Gastrocnemius medialis (tissue), 4 donors: ENCODE measurements around the gene INTS11. TPM values are rescaled to one million over a fixed set of nuclear protein-coding genes. Genes with fewer than 3 reads are reported as not detected.

Source experiments
- ATAC-seq, 2 donors: fragments of 150-250 bp; one replicate each; pipeline ENCODE4 v1.9.1; 2016
- DNase-seq, 2 donors: peaks; one replicate each; pipeline ENCODE4 v3.0.0-alpha.2; 2019
- H3K27ac ChIP-seq, 4 donors: fragments of 200-600 bp; sonication (generic); 1 replicate in 1 of 4; 2 replicates in 3 of 4; pipeline ENCODE4 v1.5.1; 2016 to 2018; ENCODE audit warnings: mild to moderate bottlenecking in 2 of 4, moderate library complexity in 1 of 4
- H3K27me3 ChIP-seq, 3 donors: fragments of 200-600 bp; sonication (generic) in 2 of 3; 1 replicate in 1 of 3; 2 replicates in 2 of 3; pipeline versions ENCODE4 v1.5.1 to v1.6.0; 2016 to 2019; ENCODE audit warnings: mild to moderate bottlenecking in 1 of 3, moderate library complexity in 1 of 3
- H3K36me3 ChIP-seq, 2 donors: fragments of 200-600 bp; sonication (generic) in 1 of 2; one replicate each; pipeline ENCODE4 v1.5.1; 2017 to 2018
- H3K4me1 ChIP-seq, 2 donors: fragments of 200-600 bp; sonication (generic) in 1 of 2; one replicate each; pipeline ENCODE4 v1.5.1; 2016 to 2017; ENCODE audit warnings: mild to moderate bottlenecking in 2 of 2
- H3K4me3 ChIP-seq, 4 donors: fragments of 200-600 bp; sonication (generic) in 3 of 4; 1 replicate in 1 of 4; 2 replicates in 3 of 4; pipeline ENCODE4 v1.5.1; 2016 to 2019; ENCODE audit warnings: mild to moderate bottlenecking in 2 of 4
- H3K9me3 ChIP-seq, 3 donors: fragments of 200-600 bp; sonication (generic) in 2 of 3; 1 replicate in 1 of 3; 2 replicates in 2 of 3; pipeline ENCODE4 v1.5.1; 2016 to 2019
- CTCF ChIP-seq, 5 experiments: fragments of 450-650 bp in 3 of 5; fragments of 200-600 bp in 2 of 5; sonication (generic) in 2 of 5; IDR thresholded peaks in 4 of 5; conservative IDR thresholded peaks in 1 of 5; 1 replicate in 4 of 5; 2 replicates in 1 of 5; pipeline ENCODE4 v1.5.1; 2016 to 2019; ENCODE audit warnings: antibody characterized with exemption in 5 of 5, mild to moderate bottlenecking in 3 of 5, moderate library complexity in 3 of 5
- POLR2A ChIP-seq, 2 donors: fragments of 450-650 bp; IDR thresholded peaks; one replicate each; pipeline ENCODE4 v1.6.1; 2017; ENCODE audit warnings: antibody characterized with exemption in 2 of 2, mild to moderate bottlenecking in 2 of 2, moderate library complexity in 2 of 2
- in situ Hi-C, 4 donors: fragments of 200-750 bp; cut with MboI; loops; one replicate each; pipeline versions ENCODE4 v1.15.0 to v1.8.0; 2017; ENCODE audit warnings: low sequenced_read_pairs in 4 of 4
- intact Hi-C: fragments of 100-400 bp; cut with DNase I; formaldehyde crosslinking; loops from one replicate; pipeline ENCODE4 v1.15.1; 2023; ENCODE audit warnings: low total_unique reads
- total RNA-seq, 4 donors: library from RNA; depleted of rRNA; stranded (reverse); fragments of >200 nt; gene quantifications; one replicate each; pipeline versions ENCODE4 v1.1.0 to v1.2.3, GENCODE V29; 2016

Gene INTS11
- total RNA-seq, 4 donors from 2014 or later, result 74.0 to 94.4 (median 84.7) TPM

GRCh38 chr1:1345384-1345783, 20.9 kb upstream of the INTS11 start:
- no peak for ATAC-seq
- Histone ChIP-seq H3K27me3 (no peaks in the 10 kb centered on the region), H3K27ac (peak overlapping the region; percentile 96 to 99 (median 98)), H3K4me1 (peaks cover 53 to 67% of the 10 kb centered on the region in 2 donors), H3K9me3 (no peaks in the 10 kb centered on the region), H3K4me3 (peak overlapping the region; percentile 10 to 74 (median 58)), H3K36me3 (peaks cover 0 to 13% of the 10 kb centered on the region in 2 donors)
- DNase-seq, result no peak
- TF ChIP-seq POLR2A (IDR thresholded peaks at IDR 0.05), result no peak
- no peak for TF ChIP-seq CTCF (IDR thresholded peaks at IDR 0.05 in 4 of 5, conservative IDR thresholded peaks at IDR 0.05 in 1 of 5)
- in situ Hi-C loops, result no loop called here
- intact Hi-C loops, result loop anchor here (5.0 kb wide), 2 partner anchors 162 to 363 kb away; partner anchors contain the start of gene PERM1

- intact Hi-C loops (loop anchor here (1.0 to 5.0 kb wide), 3 partner anchors 37 to 363 kb away; partner anchors contain the start of genes PERM1 and PUSL1), in situ Hi-C loops (no loop called here)
- H3K4me1 ChIP-seq, result peaks cover 53 to 67% of the 10 kb centered on the region in 2 donors
- peak; percentile 20 to 66 for TF ChIP-seq POLR2A (IDR thresholded peaks at IDR 0.05)
- peak; percentile 0 to 57 (median 35) for TF ChIP-seq CTCF (IDR thresholded peaks at IDR 0.05 in 4 of 5, conservative IDR thresholded peaks at IDR 0.05 in 1 of 5)
- H3K27ac ChIP-seq, result peak overlapping the region; percentile 96 to 99 (median 98)
- ATAC-seq (peak; percentile 27 to 35), DNase-seq (peak; percentile 87 to 92)
- H3K36me3 ChIP-seq, result peaks cover 0 to 19% of the 10 kb centered on the region in 2 donors
- H3K9me3 ChIP-seq, result no peaks in the 10 kb centered on the region
- no peaks in the 10 kb centered on the region for H3K27me3 ChIP-seq
- peak overlapping the region; percentile 14 to 59 (median 36) for H3K4me3 ChIP-seq
These were observed 20.3 kb upstream of the INTS11 start for GRCh38 chr1:1344655-1345361.

- in situ Hi-C loops, result no loop called here
- TF ChIP-seq CTCF (IDR thresholded peaks at IDR 0.05 in 4 of 5, conservative IDR thresholded peaks at IDR 0.05 in 1 of 5) (no peak), POLR2A (IDR thresholded peaks at IDR 0.05) (peak in 1 of 2 donors; percentile 8)
These were observed 19.5 kb upstream of the INTS11 start for GRCh38 chr1:1343811-1344421.

GRCh38 chr1:1342584-1343115, 18.2 kb upstream of the INTS11 start:
- TF ChIP-seq POLR2A (IDR thresholded peaks at IDR 0.05), result no peak
- TF ChIP-seq CTCF (IDR thresholded peaks at IDR 0.05 in 4 of 5, conservative IDR thresholded peaks at IDR 0.05 in 1 of 5), result no peak
- Histone ChIP-seq H3K4me3 (no peak overlapping the region), H3K4me1 (peaks cover 47 to 60% of the 10 kb centered on the region in 2 donors), H3K36me3 (peaks cover 0 to 41% of the 10 kb centered on the region in 2 donors), H3K9me3 (no peaks in the 10 kb centered on the region), H3K27me3 (no peaks in the 10 kb centered on the region), H3K27ac (peak overlapping the region; percentile 96 to 99 (median 98))
- DNase-seq (no peak), ATAC-seq (no peak)
- in situ Hi-C loops, result no loop called here
- intact Hi-C loops, result no loop called here

More at GRCh38 chr1:1343811-1344421, 19.5 kb upstream of the INTS11 start:
- Histone ChIP-seq H3K27ac (peak overlapping the region; percentile 96 to 99 (median 98)), H3K4me1 (peaks cover 53 to 67% of the 10 kb centered on the region in 2 donors), H3K36me3 (peaks cover 0 to 28% of the 10 kb centered on the region in 2 donors), H3K9me3 (no peaks in the 10 kb centered on the region), H3K4me3 (peak overlapping the region; percentile 14 to 52 (median 18)), H3K27me3 (no peaks in the 10 kb centered on the region)
- DNase-seq (peak; percentile 83 to 93), ATAC-seq (peak; percentile 45 to 49)
- intact Hi-C loops, result loop anchor here (1.0 kb wide), 1 partner anchor 36 kb away; the partner anchor contains the start of gene PUSL1
